GM12891 (cell line): Measurements from ENCODE around the gene DGKA.

Experiments used
- DNase-seq: peaks from one replicate; pipeline ENCODE4 v3.0.0; 2011; ENCODE audit warnings: low spot score; ENCODE audit not compliant: insufficient read length
- FAIRE-seq: peaks from 2 replicates; lab custom pipeline; 2011; peaks lifted over from hg19 to GRCh38; lab: Jason Lieb, UNC
- PAX5 ChIP-seq: IDR thresholded peaks from 2 replicates; pipeline ENCODE4 v1.6.1; 2011; ENCODE audit warnings: low read length, moderate library complexity, mild to moderate bottlenecking; ENCODE audit not compliant: insufficient read depth, severe bottlenecking
- POLR2A ChIP-seq: IDR thresholded peaks from 2 replicates; pipeline ENCODE4 v1.6.1; 2011; ENCODE audit warnings: low read depth, low read length, control low read depth
- POLR2AphosphoS5 ChIP-seq: IDR thresholded peaks from 2 replicates; pipeline ENCODE4 v1.6.1; 2011; ENCODE audit warnings: low read depth, low read length, control low read depth
- POU2F2 ChIP-seq: IDR thresholded peaks from 2 replicates; pipeline ENCODE4 v1.6.1; 2011; ENCODE audit warnings: low read depth, mild to moderate bottlenecking, control low read depth, low read length, moderate library complexity
- SPI1 ChIP-seq: IDR thresholded peaks from 2 replicates; pipeline ENCODE4 v1.6.1; 2011; ENCODE audit warnings: low read depth, low read length, control low read depth
- TAF1 ChIP-seq: IDR thresholded peaks from 2 replicates; pipeline ENCODE4 v1.6.1; 2011; ENCODE audit warnings: low read depth, low read length, control low read depth

Gene DGKA

GRCh38 chr12:55931317-55931779 lies 386 bp downstream of the DGKA start:
- DNase-seq, result no peak

DNA sequence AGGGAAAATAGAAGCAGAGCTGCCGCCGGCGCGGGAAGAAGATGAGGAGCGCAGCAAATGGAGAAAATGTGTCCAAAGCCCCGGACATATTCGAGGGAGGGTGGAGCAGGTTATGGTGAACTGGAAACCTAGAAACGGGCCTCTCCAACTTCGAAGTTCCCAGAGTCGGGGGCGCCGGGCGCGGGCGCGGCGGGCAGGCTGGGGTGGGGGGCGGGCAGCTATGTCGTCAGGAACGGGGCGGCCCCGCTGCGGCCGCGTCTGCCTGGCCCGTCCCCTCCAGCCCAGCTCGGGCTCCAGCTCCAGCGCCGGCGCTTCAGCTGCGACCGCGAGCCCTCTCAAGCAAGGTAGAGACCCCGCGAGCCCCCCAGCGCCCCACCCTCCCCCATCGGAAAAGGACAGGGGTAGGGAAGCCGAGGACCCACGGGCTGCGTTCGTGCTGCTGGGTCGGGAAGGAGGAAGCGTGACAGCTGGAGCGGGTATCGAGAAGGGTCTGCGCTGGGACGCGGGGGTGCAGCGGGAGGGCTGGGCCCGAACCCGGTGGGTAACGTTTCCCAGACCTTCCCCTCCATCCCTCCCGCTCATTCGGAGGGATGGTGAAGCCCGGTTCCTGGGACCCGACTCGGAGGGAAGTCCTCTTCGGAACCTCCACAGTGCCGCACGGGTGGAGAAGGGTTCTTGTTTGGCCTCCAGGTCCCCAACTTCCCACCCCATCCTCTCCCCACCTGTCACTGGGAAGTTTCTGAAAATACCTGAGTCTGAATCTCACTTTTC lies 1.0 kb downstream of the DGKA start:
- TF ChIP-seq PAX5, result no peak
- TF ChIP-seq POU2F2, result no peak
- no peak for TF ChIP-seq POLR2AphosphoS5
- no peak for TF ChIP-seq TAF1
- no peak for TF ChIP-seq POLR2A
- no peak for TF ChIP-seq SPI1
- peak; percentile 43 for FAIRE-seq
- no peak for DNase-seq

More at GRCh38 chr12:55931317-55931779, 386 bp downstream of the DGKA start:
- FAIRE-seq, result no peak
- TF ChIP-seq POLR2A (no peak), PAX5 (no peak), TAF1 (no peak), POLR2AphosphoS5 (no peak), SPI1 (no peak), POU2F2 (no peak)

GRCh38 chr12:55932551-55932910 lies 1.6 kb downstream of the DGKA start:
- FAIRE-seq (peak; percentile 88), DNase-seq (no peak)
- no peak for TF ChIP-seq PAX5

DNA sequence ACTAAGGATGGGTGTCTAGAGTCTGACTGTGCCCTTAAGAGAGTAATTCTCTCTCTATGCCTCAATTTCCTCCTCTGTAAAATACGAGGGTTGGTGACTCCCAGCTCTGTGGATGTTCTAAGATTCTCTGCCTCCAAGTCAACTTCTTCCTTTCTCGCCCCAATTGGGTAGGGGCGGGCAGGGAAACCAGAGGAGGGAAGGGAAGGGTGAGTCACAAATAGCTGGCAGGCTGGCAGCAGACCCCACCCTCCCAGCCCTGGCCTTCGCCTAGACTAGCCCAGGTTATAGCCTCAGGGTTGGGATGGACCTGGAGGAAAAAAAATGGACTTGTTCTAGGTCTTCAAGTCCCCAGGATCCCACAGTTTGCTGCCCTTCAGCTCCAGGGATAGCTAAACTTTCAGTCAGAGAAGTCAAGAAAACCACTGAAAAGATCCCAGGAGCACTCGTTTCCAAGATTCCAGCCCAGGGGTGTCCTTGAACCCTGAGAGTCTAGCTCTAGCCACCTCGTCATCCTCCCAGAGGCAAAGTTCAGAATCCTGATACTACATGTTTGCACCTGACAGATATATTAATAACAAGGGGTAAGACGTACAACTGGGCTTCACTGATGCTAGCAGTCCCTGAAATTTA lies 2.3 kb downstream of the DGKA start:
- DNase-seq (no peak), FAIRE-seq (no peak)
- TF ChIP-seq POLR2AphosphoS5, result no peak
- TF ChIP-seq POLR2A, result no peak
- no peak for TF ChIP-seq SPI1
- no peak for TF ChIP-seq TAF1
- TF ChIP-seq PAX5, result no peak
- no peak for TF ChIP-seq POU2F2

- TF ChIP-seq TAF1 (no peak), POU2F2 (no peak), POLR2AphosphoS5 (no peak), POLR2A (no peak), SPI1 (no peak), PAX5 (no peak)
- FAIRE-seq (no peak), DNase-seq (no peak)
These were observed 3.1 kb downstream of the DGKA start for GRCh38 chr12:55933799-55934742.

DNA sequence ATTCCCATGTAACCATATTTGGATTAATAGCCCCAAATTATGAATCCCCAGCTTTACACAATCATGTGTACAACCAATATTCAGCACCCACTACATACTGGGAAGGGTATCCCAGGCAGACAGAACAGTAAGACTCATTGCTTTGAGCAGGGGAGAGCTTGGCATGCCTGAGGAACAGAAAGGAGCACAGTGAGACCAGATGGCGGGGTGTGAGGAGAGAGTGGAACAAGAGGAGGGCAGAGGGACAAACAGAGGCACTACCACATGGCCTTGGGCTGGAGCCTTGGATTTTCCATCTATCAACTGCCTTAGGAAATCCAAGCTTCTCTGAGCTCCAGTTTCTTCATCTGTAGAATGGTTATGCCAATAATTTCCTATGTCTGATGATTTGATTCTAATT lies 3.8 kb downstream of the DGKA start:
- FAIRE-seq (no peak), DNase-seq (no peak)
- TF ChIP-seq SPI1 (no peak), POU2F2 (no peak), POLR2A (no peak), TAF1 (no peak)

DNA sequence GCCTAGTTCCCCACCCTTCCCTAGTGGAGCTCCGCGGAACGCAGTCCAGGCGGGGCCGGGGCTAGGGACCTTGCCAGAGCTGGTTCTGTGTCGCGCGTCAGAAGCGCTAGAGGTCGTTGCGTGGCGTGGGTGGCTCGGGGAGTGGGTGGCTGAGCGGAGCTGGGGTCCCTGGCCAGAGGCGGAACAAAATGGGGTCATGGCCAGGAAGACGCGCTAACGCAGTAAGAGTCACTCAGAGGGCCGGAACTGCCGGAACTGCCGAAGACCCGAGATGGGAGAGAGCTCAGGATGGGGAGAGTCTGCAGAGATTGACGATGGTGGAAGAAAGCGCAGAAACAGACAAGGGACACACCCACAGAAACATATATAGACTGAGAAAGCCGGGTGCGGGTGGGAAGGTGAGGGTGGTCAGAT lies 4.8 kb downstream of the DGKA start:
- no peak for DNase-seq
- no peak for FAIRE-seq
- TF ChIP-seq SPI1 (no peak), POLR2AphosphoS5 (no peak), TAF1 (no peak), POLR2A (no peak), POU2F2 (no peak), PAX5 (no peak)

DNA sequence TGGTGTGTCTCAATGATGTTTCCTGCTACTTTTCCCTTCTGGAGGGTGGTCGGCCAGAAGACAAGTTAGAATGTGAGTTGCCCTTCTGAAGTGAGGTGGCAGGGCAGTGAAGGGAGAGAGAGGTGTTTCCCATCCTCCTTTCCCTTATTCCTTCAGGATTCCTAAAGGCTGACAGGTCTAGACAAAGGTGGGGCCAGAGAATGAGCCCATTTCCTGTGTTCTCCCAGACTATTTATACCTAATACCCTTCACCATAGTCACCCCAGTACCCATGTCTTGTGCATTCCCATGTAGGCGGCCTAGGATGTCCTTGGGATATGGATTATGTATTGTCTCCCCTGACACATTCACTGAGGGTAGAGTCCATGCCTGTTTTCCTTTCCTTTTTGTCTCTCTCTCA lies 7.0 kb downstream of the DGKA start:
- no peak for FAIRE-seq
- DNase-seq, result no peak
- TF ChIP-seq POU2F2 (no peak), PAX5 (no peak), SPI1 (no peak), TAF1 (no peak), POLR2A (no peak), POLR2AphosphoS5 (no peak)
